Trophoblast cell (in vitro differentiated cells and primary cell): ENCODE results near the gene IRF6.
A peak's percentile ranks its signal among the peaks of the same experiment; 100 is the strongest.

Source experiments
- DNase-seq, 2 donors: peaks; one replicate each; pipeline ENCODE4 v3.0.0-alpha.2; 2016
- H2AFZ ChIP-seq: 2 replicates; pipeline ENCODE4 v1.6.1; 2013; ENCODE audit warnings: low read length, moderate library complexity, mild to moderate bottlenecking; ENCODE audit not compliant: insufficient read depth, poor library complexity
- H2AK5ac ChIP-seq: 2 replicates; pipeline ENCODE4 v1.6.1; 2013; ENCODE audit warnings: mild to moderate bottlenecking, low read length
- H2BK120ac ChIP-seq: 2 replicates; pipeline ENCODE4 v1.6.1; 2013; ENCODE audit warnings: low read length, mild to moderate bottlenecking, moderate library complexity; ENCODE audit not compliant: insufficient read depth, poor library complexity
- H2BK12ac ChIP-seq: 2 replicates; pipeline ENCODE4 v1.6.1; 2013; ENCODE audit warnings: mild to moderate bottlenecking, low read length, moderate library complexity
- H2BK5ac ChIP-seq: 2 replicates; pipeline ENCODE4 v1.6.1; 2013; ENCODE audit warnings: low read length, low read depth, moderate library complexity, mild to moderate bottlenecking; ENCODE audit not compliant: poor library complexity
- H3K14ac ChIP-seq: 2 replicates; pipeline ENCODE4 v1.6.1; 2013; ENCODE audit warnings: mild to moderate bottlenecking, low read length
- H3K18ac ChIP-seq: 2 replicates; pipeline ENCODE4 v1.6.1; 2013; ENCODE audit warnings: mild to moderate bottlenecking, low read length
- H3K23ac ChIP-seq: 2 replicates; pipeline ENCODE4 v1.6.1; 2013; ENCODE audit warnings: low read length
- H3K27ac ChIP-seq: 2 replicates; pipeline ENCODE4 v1.5.1; 2013; ENCODE audit warnings: low read depth, mild to moderate bottlenecking, inconsistent platforms, low read length, moderate library complexity
- H3K27me3 ChIP-seq: 2 replicates; pipeline ENCODE4 v1.6.1; 2013; ENCODE audit warnings: inconsistent platforms, mild to moderate bottlenecking, low read length, moderate library complexity; ENCODE audit not compliant: insufficient read depth
- H3K36me3 ChIP-seq, 2 experiments: 1 replicate in 1 of 2; 2 replicates in 1 of 2; pipeline ENCODE4 v1.6.1; 2013; ENCODE audit warnings: low read length in 2 of 2, mild to moderate bottlenecking in 2 of 2, moderate library complexity in 1 of 2; ENCODE audit not compliant: insufficient read depth in 2 of 2, control insufficient read depth in 1 of 2
- H3K4ac ChIP-seq: 2 replicates; pipeline ENCODE4 v1.6.1; 2013; ENCODE audit warnings: low read depth, mild to moderate bottlenecking, low read length, moderate library complexity
- H3K4me1 ChIP-seq, 2 experiments: 1 replicate in 1 of 2; 2 replicates in 1 of 2; pipeline ENCODE4 v1.6.1; 2013; ENCODE audit warnings: low read length in 2 of 2, mild to moderate bottlenecking in 2 of 2, moderate library complexity in 1 of 2; ENCODE audit not compliant: insufficient read depth in 2 of 2, control insufficient read depth in 1 of 2
- H3K4me2 ChIP-seq: 2 replicates; pipeline ENCODE4 v1.6.1; 2013; ENCODE audit warnings: inconsistent platforms, mild to moderate bottlenecking, low read length, moderate library complexity
- H3K4me3 ChIP-seq: 2 replicates; pipeline ENCODE4 v1.5.1; 2013; ENCODE audit warnings: mild to moderate bottlenecking, low read depth, low read length, inconsistent platforms
- H3K79me1 ChIP-seq: one replicate; pipeline ENCODE4 v1.6.1; 2013; ENCODE audit warnings: low read length
- H3K79me2 ChIP-seq: 2 replicates; pipeline ENCODE4 v1.6.1; 2013; ENCODE audit warnings: low read length, mild to moderate bottlenecking; ENCODE audit not compliant: control insufficient read depth, insufficient read depth, poor library complexity
- H3K9ac ChIP-seq: 2 replicates; pipeline ENCODE4 v1.6.1; 2013; ENCODE audit warnings: mild to moderate bottlenecking, low read length
- H3K9me3 ChIP-seq: 2 replicates; pipeline ENCODE4 v1.6.1; 2013; ENCODE audit warnings: low read depth, mild to moderate bottlenecking, control low read depth, inconsistent platforms, low read length; ENCODE audit not compliant: insufficient read depth
- H4K12ac ChIP-seq: 2 replicates; pipeline ENCODE4 v1.6.1; 2013; ENCODE audit warnings: low read depth, mild to moderate bottlenecking, low read length, moderate library complexity
- H4K8ac ChIP-seq: 2 replicates; pipeline ENCODE4 v1.6.1; 2013; ENCODE audit warnings: low read depth, mild to moderate bottlenecking, low read length, moderate library complexity
- H4K91ac ChIP-seq: one replicate; pipeline ENCODE4 v1.6.1; 2013; ENCODE audit warnings: low read depth, mild to moderate bottlenecking, low read length, moderate library complexity
- WGBS: extraction: QIAGEN DNeasy Blood & Tissue Kit; methylation state at CpG from one replicate; pipeline ENCODE4 v1.1.7; 2013; ENCODE audit warnings: missing lambda C conversion rate; ENCODE audit not compliant: insufficient read length, insufficient coverage; ENCODE audit errors: extremely low coverage; 5-methylcytosine and 5-hydroxymethylcytosine counted together

The IRF6 gene

GRCh38 chr1:209741193-209741592 lies 64.7 kb downstream of the IRF6 start:
- H3K9ac ChIP-seq: no peak overlapping the region
- no peak overlapping the region for H3K27ac ChIP-seq
- no peak overlapping the region for H4K91ac ChIP-seq
- no peak overlapping the region for H3K4ac ChIP-seq
- no peaks in the 10 kb centered on the region for H3K79me2 ChIP-seq
- H3K27me3 ChIP-seq: no peaks in the 10 kb centered on the region
- no peak overlapping the region for H3K23ac ChIP-seq
- no peak overlapping the region for H3K4me2 ChIP-seq
- no peak overlapping the region for H2BK120ac ChIP-seq
- H2BK12ac ChIP-seq: no peak overlapping the region
- WGBS: no CpG with 5 or more reads among the region's 3 CpGs
- H3K4me3 ChIP-seq: no peak overlapping the region
- no peak overlapping the region for H3K14ac ChIP-seq
- H3K79me1 ChIP-seq: no peaks in the 10 kb centered on the region
- H4K12ac ChIP-seq: no peak overlapping the region
- DNase-seq: no peak
- H3K9me3 ChIP-seq: peaks cover 3% of the 10 kb centered on the region
- H2BK5ac ChIP-seq: no peak overlapping the region
- H2AK5ac ChIP-seq: no peak overlapping the region
- no peak overlapping the region for H3K18ac ChIP-seq
- no peaks in the 10 kb centered on the region for H3K36me3 ChIP-seq
- H3K4me1 ChIP-seq: no peaks in the 10 kb centered on the region
- no peak overlapping the region for H2AFZ ChIP-seq
- H4K8ac ChIP-seq: no peak overlapping the region

- H3K9me3 ChIP-seq: no peaks in the 10 kb centered on the region
- H3K4me3 ChIP-seq: no peak overlapping the region
- no peak overlapping the region for H3K4ac ChIP-seq
These were observed 67.7 kb downstream of the IRF6 start for GRCh38 chr1:209738270-209738669.

DNA sequence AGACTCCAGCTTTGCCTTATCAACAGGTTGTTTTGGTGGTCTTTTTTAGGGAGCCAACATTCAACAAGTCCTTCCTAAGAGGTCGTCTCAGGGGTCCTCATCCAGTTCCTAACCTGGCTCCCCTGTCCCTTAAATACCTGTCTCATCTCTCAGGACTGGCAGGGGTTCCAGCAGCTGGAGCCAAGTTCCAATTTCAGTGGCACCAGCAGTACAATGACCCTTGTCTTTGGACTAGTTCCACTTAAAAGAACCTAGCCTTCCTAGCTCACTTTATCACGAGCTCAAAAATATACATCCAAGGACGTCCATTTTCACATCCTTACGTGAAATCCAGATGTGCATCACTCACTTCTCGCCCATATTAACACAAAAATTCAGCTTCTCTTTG lies 68.8 kb downstream of the IRF6 start:
- no peak overlapping the region for H2BK12ac ChIP-seq

More at GRCh38 chr1:209738270-209738669, 67.7 kb downstream of the IRF6 start:
- Histone ChIP-seq H4K8ac (no peak overlapping the region), H3K27me3 (no peaks in the 10 kb centered on the region), H3K27ac (no peak overlapping the region), H3K4me1 (no peaks in the 10 kb centered on the region), H4K91ac (no peak overlapping the region), H2BK12ac (no peak overlapping the region), H2AFZ (no peak overlapping the region), H2BK5ac (no peak overlapping the region), H3K79me1 (no peaks in the 10 kb centered on the region), H3K9ac (no peak overlapping the region), H2BK120ac (no peak overlapping the region), H3K18ac (no peak overlapping the region), H3K79me2 (no peaks in the 10 kb centered on the region), H3K4me2 (no peak overlapping the region), H3K36me3 (no peaks in the 10 kb centered on the region), H3K23ac (no peak overlapping the region), H4K12ac (no peak overlapping the region), H2AK5ac (no peak overlapping the region), H3K14ac (no peak overlapping the region)
- WGBS: no CpG with 5 or more reads among the region's 1 CpG
- no peak for DNase-seq

GRCh38 chr1:209736490-209737117 lies 69.3 kb downstream of the IRF6 start:
- no peak overlapping the region for H4K91ac ChIP-seq
- no peak overlapping the region for H2AK5ac ChIP-seq
- WGBS: no CpG with 5 or more reads among the region's 3 CpGs
- no peak overlapping the region for H2AFZ ChIP-seq
- H3K79me1 ChIP-seq: no peaks in the 10 kb centered on the region
- no peak overlapping the region for H3K27ac ChIP-seq
- no peaks in the 10 kb centered on the region for H3K27me3 ChIP-seq
- H3K4me3 ChIP-seq: no peak overlapping the region
- no peaks in the 10 kb centered on the region for H3K9me3 ChIP-seq
- H3K4ac ChIP-seq: no peak overlapping the region
- no peak overlapping the region for H4K8ac ChIP-seq
- H3K4me1 ChIP-seq: no peaks in the 10 kb centered on the region
- no peak overlapping the region for H3K4me2 ChIP-seq
- DNase-seq: no peak
- H3K9ac ChIP-seq: peak overlapping the region; percentile 38
- no peak overlapping the region for H3K23ac ChIP-seq
- no peak overlapping the region for H4K12ac ChIP-seq
- H3K36me3 ChIP-seq: no peaks in the 10 kb centered on the region
- no peaks in the 10 kb centered on the region for H3K79me2 ChIP-seq
- H3K18ac ChIP-seq: no peak overlapping the region
- no peak overlapping the region for H2BK12ac ChIP-seq
- no peak overlapping the region for H2BK120ac ChIP-seq
- H3K14ac ChIP-seq: no peak overlapping the region
- no peak overlapping the region for H2BK5ac ChIP-seq

More for the DNA sequence above, 68.8 kb downstream of the IRF6 start:
- no peak overlapping the region for H3K23ac ChIP-seq
- H2AK5ac ChIP-seq: no peak overlapping the region
- no peak overlapping the region for H4K91ac ChIP-seq
- H2BK5ac ChIP-seq: no peak overlapping the region
- DNase-seq: no peak
- H3K18ac ChIP-seq: no peak overlapping the region
- no peak overlapping the region for H4K8ac ChIP-seq
- H3K4me1 ChIP-seq: no peaks in the 10 kb centered on the region
- no peak overlapping the region for H3K4ac ChIP-seq
- H4K12ac ChIP-seq: no peak overlapping the region
- H3K79me2 ChIP-seq: no peaks in the 10 kb centered on the region
- H3K27ac ChIP-seq: no peak overlapping the region
- H3K27me3 ChIP-seq: no peaks in the 10 kb centered on the region
- WGBS: no CpG with 5 or more reads among the region's 5 CpGs
- H2BK120ac ChIP-seq: no peak overlapping the region
- H2AFZ ChIP-seq: no peak overlapping the region
- H3K4me2 ChIP-seq: no peak overlapping the region
- H3K36me3 ChIP-seq: no peaks in the 10 kb centered on the region
- H3K9ac ChIP-seq: peak overlapping the region; percentile 38
- no peaks in the 10 kb centered on the region for H3K79me1 ChIP-seq
- H3K4me3 ChIP-seq: no peak overlapping the region
- no peaks in the 10 kb centered on the region for H3K9me3 ChIP-seq
- no peak overlapping the region for H3K14ac ChIP-seq
